AG08396 (cell line): ENCODE measurements around the gene ZFHX3.
A peak's percentile ranks its signal among the peaks of the same experiment; 100 is the strongest.

Source experiments
- DNase-seq: peaks from one replicate; pipeline ENCODE4 v3.0.0; 2012; ENCODE audit warnings: low spot score, mixed read lengths

Gene ZFHX3

GRCh38 chr16:73056448-73056847 is 8.5 kb upstream of the ZFHX3 start:
- no peak for DNase-seq

- DNase-seq: no peak
Observed at GRCh38 chr16:73054813-73055482, 7.0 kb upstream of the ZFHX3 start.

- no peak for DNase-seq
Observed at GRCh38 chr16:73054498-73054812, 6.5 kb upstream of the ZFHX3 start.

GRCh38 chr16:73054125-73054484 is 6.2 kb upstream of the ZFHX3 start:
- DNase-seq: no peak

GRCh38 chr16:73053364-73054124 is 5.6 kb upstream of the ZFHX3 start:
- DNase-seq: no peak

- no peak for DNase-seq
Observed at GRCh38 chr16:73053038-73053363, 5.1 kb upstream of the ZFHX3 start.

GRCh38 chr16:73052576-73052975 is 4.6 kb upstream of the ZFHX3 start:
- DNase-seq: no peak

- no peak for DNase-seq
Observed at GRCh38 chr16:73051961-73052360, 4.0 kb upstream of the ZFHX3 start.

- no peak for DNase-seq
Observed at GRCh38 chr16:73051226-73051625, 3.3 kb upstream of the ZFHX3 start.

- DNase-seq: no peak
Observed at GRCh38 chr16:73050201-73051099, 2.5 kb upstream of the ZFHX3 start.

GRCh38 chr16:73049511-73049910 is 1.6 kb upstream of the ZFHX3 start:
- DNase-seq: no peak

- no peak for DNase-seq
Observed at GRCh38 chr16:73049091-73049490, 1.2 kb upstream of the ZFHX3 start.

GRCh38 chr16:73048292-73049080 is 558 bp upstream of the ZFHX3 start:
- DNase-seq: no peak

- DNase-seq: peak; percentile 74
Observed at GRCh38 chr16:73047221-73047535, 750 bp downstream of the ZFHX3 start.

- no peak for DNase-seq
Observed at GRCh38 chr16:73046849-73047214, 1.1 kb downstream of the ZFHX3 start.

GRCh38 chr16:73046202-73046848 is 1.6 kb downstream of the ZFHX3 start:
- DNase-seq: no peak

- peak; percentile 66 for DNase-seq
Observed at GRCh38 chr16:73043828-73044467, 4.0 kb downstream of the ZFHX3 start.

- no peak for DNase-seq
Observed at GRCh38 chr16:73042807-73043206, 5.1 kb downstream of the ZFHX3 start.

GRCh38 chr16:73041676-73042075 is 6.3 kb downstream of the ZFHX3 start:
- no peak for DNase-seq

- DNase-seq: no peak
Observed at GRCh38 chr16:73040735-73041402, 7.1 kb downstream of the ZFHX3 start.

GRCh38 chr16:73040136-73040535 is 7.8 kb downstream of the ZFHX3 start:
- no peak for DNase-seq
